Cortex of kidney (tissue), 1 donor: ENCODE measurements around the gene BMPR1B.
"Not testable (repeated sequence)": the region's sequence is repeated elsewhere in the genome, so short reads cannot be mapped to it uniquely, and the experiment has no call there.

Experiments used
- DNase-seq: peaks from one replicate; lab custom pipeline; 2025; lab: John Stamatoyannopoulos, UW

The BMPR1B gene

GRCh38 chr4:95139424-95139823, 381.7 kb downstream of the BMPR1B start:
- not testable (repeated sequence) for DNase-seq

- DNase-seq: no peak
These were observed 383.6 kb downstream of the BMPR1B start for GRCh38 chr4:95141361-95141760.

DNA sequence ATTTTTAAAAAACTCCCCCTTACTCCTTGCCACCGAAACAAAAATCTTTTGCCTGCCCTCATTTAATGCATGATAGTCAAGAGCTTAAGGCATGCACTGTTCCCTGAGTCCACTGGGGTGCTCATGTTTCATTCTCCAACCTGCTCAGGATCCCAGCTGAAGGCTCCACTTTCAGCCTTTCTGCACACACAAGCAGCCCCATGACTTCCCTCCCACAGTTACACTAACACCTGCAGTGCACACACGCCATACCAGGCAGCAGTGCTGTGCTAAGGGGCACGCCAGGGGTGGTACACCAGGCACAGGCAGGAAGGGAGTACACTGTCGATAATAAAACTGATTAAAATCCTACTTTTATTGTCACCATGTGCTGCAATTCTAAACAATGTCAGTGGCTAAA, 385.2 kb downstream of the BMPR1B start:
- no peak for DNase-seq

GRCh38 chr4:95151255-95151654, 393.5 kb downstream of the BMPR1B start:
- DNase-seq: no peak

- no peak for DNase-seq
These were observed 395.4 kb downstream of the BMPR1B start for GRCh38 chr4:95153182-95153581.

DNA sequence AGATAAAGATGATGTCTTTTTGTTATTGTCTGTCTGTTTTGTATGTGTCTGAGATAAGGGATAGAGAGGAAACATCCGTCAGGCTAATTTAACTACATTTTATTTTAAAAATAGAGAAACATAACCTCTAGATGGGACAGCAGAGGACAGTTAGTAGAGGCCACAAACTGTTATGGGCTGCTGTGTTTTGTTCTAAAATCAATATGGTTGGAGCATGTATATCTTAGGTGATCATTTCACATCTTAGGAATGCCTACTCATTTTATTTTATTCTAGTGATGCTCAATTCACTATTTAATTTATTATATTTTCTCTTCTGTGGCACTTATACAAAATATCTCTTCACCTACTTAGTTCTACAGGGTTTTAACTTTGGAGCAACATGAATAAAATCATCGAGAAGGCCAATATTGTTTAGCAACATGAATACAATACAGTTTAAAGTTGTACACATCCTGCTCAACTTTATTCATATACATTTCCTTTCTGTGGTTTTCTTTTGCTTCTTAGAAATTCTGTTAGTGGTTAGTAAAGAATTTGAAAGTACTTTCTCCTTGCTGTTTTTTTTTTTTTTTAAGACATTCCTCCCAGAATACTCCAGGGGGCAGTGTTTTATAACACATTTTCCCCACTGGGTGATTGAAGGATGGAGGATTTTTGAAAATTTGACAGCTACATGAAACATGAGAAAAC, 398.1 kb downstream of the BMPR1B start:
- DNase-seq: no peak

GRCh38 chr4:95156452-95156765, 398.7 kb downstream of the BMPR1B start:
- DNase-seq: no peak

DNA sequence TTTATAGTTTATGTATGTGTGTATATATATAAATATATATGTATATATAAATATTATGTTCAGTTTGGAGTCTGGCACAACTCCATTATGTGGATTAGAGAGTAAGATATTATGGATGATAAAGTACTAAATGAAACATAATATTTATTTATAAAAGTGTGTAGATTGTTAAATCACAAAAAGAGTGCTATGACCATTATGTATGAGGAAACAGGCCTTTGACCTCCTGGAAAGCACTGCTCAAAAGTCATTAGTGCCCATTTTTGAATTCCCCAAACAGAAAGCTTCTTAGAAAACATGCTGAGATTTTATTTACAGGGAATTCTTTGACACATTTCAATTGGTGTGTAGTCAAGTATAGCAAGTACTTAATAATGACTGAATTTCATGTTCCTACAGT, 399.8 kb downstream of the BMPR1B start:
- no peak for DNase-seq

DNA sequence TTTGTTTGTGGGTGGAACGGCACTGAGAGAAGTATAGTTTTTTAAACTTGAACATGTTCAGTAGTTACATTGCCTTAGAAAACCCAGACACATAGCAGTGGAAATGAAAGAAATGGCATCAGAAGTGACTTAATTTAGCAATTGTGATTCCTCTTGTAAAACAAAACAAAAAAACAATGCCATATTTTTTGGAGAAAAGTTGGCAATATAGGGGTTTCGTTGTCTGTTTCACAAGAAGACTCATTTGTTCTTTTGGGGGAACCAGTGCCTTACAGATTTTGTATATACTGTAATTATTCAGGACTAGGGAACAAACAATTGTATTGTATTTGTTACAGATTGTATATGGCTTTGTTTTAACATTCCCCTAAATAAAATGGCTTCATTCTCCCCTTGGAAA, 400.3 kb downstream of the BMPR1B start:
- no peak for DNase-seq

DNA sequence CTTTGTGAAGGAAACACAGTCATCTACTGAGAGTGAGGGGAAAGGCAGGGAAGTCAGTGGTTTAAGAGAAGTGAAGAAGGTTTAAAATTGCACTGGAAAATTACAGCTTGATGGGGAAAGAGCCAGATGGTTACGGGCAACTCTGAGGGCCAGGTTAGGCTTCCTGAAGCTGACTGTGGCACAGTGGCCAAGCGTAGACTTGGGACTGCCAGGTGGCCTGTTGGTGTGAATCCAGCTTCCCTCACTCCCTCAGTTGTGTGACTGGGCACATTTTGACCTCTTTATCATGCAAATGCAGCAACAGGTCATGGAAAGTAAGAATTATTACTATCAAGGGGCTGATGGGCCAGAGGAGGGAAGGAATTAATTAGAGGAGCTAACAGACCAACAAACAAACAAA, 400.9 kb downstream of the BMPR1B start:
- DNase-seq: no peak

GRCh38 chr4:95159384-95159783, 401.6 kb downstream of the BMPR1B start:
- no peak for DNase-seq

GRCh38 chr4:95161781-95162469, 404.2 kb downstream of the BMPR1B start:
- no peak for DNase-seq

DNA sequence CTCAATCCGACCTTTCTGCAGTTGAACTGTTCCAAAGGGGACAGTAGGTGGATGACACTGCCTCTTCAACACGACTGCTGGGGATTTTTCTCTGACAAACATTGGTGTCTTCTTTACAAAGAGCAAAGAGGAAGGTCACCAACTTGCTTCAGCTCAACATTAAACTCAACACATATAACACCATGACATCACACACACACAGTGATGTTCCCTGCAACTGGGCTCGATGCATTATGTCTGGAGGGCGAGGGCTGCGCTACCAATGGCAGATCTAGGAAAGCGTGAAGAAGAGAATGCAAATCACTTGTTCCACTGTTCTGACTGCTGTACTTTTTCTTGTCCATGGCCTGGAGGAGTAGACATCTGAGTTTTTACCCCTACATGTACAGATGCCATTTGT, 405.1 kb downstream of the BMPR1B start:
- no peak for DNase-seq

DNA sequence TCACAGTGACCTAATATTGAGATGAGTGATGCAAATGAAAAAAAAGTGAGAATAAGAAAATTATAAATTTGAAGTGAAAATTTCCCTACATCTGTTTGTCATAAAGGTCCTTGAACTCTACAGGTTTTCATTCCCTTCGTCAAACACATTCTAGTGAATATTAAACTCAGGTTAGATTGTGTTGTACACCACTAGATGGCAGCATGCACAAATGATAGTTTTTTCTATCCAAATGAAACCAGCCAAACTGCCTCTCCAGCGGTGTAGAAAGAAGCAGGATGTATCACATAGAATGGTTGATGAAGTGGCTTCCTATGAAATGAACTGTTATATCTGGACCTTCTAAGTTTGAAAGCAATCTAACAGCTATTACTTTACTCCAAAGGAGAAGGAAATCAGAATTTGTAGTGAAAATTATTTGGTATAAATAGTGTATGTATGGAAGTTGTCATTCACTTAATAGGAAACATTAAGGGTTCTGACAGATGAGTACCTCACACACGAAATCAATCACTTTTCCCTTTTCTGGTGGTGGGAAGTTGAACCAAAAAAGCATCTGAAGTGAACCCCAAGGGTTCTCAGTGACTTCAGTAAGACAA, 408.3 kb downstream of the BMPR1B start:
- no peak for DNase-seq

DNA sequence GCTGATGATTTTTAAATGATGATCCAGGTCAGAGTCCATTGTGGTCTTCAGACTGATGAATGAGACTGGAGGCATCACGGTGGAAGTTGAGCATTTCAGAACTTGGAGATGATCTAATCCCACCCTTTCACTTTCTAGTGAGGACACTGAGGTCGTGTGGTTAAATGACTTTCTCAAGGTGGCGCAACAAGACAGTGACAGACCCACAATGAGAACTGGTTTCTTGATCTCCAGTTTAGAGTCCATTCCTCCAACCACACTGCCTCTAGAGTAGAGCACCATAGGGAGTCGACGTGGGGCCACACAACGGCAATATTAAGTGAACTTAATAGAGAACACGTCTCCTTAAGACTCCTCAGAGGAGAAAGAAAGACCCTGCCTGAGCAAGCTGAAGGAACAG, 410.1 kb downstream of the BMPR1B start:
- no peak for DNase-seq

GRCh38 chr4:95170176-95170575, 412.4 kb downstream of the BMPR1B start:
- DNase-seq: no peak

DNA sequence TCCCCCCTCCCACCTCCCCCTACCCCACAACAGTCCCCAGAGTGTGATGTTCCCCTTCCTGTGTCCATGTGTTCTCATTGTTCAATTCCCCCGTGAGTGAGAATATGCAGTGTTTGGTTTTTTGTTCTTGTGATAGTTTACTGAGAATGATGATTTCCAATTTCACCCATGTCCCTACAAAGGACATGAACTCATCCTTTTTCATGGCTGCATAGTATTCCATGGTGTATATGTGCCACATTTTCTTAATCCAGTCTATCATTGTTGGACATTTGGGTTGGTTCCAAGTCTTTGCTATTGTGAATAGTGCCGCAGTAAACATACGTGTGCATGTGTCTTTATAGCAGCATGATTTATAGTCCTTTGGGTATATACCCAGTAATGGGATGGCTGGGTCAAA, 413.6 kb downstream of the BMPR1B start:
- not testable (repeated sequence) for DNase-seq

GRCh38 chr4:95178938-95179337, 421.2 kb downstream of the BMPR1B start:
- DNase-seq: no peak

GRCh38 chr4:95180531-95181242, 422.9 kb downstream of the BMPR1B start:
- no peak for DNase-seq

- no peak for DNase-seq
These were observed 423.7 kb downstream of the BMPR1B start for GRCh38 chr4:95181243-95181995.

GRCh38 chr4:95181996-95182306, 424.2 kb downstream of the BMPR1B start:
- DNase-seq: no peak

- DNase-seq: no peak
These were observed 426.1 kb downstream of the BMPR1B start for GRCh38 chr4:95183656-95184408.
